ENCODE data around the gene CNPPD1. TPM values are rescaled to one million over a fixed set of nuclear protein-coding genes. Genes with fewer than 3 reads are reported as not detected.
A peak's percentile ranks its signal among the peaks of the same experiment; 100 is the strongest.

The CNPPD1 gene
- total RNA-seq, 1 experiment from 2014 or later, result 62.9 TPM

DNA sequence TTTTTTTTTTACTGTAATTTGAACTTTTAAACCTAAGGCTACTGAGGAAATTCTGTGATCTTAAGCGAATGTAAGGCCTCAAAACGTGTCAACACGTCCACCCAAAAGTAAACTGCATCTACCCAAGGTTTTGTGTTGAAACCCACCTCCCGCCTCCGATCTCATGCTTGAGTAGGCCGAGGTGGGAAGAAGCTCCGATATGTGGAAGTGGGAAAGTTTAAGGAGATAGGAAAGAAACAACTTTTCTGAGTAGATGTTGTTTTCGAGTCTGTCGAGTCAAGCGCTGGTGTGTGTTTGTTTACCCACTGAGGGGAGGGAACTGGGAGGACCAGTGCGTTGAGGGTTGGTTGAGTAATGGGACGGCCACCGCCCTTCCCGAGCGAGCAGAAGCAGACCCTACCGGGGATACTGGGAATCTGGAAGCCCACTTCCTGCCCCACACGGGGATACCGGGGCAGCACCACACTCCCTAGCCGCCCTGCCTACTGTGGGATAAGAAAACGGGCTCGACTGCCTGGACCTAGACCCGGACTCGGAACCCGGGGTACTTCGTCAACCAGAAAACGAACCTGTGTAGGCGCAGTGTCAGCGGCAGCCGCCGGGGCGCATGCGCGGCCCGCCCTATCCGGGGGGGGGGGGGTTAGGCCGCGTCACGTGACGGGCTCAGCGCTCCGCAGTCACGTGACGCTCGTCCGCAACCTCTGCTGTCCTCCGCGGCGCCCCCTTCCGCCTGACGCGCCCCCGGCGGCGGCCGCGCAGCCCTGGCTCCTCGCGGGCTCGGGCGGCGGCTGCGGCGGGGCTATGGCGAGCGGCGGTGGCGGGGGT lies 1.0 kb upstream of the CNPPD1 start, which contains the start of gene RETREG2:
Gene RETREG2, plus strand, starts transcription at position 724 of the 825 bp plus-strand sequence. Its CDS starts 78 bp downstream, at position 802.
- H3K27ac Mint-ChIP-seq (ENCODE audit: unreplicated experiment), result peak within 1 kb of the TSS; percentile 89
- no peaks in the 10 kb centered on the region for H3K27me3 Mint-ChIP-seq (ENCODE audit: insufficient read depth, unreplicated experiment)
- Histone ChIP-seq H3K4me3 (ENCODE audit: low read depth, low read length) (peak within 1 kb of the TSS; percentile 93), H3K36me3 (ENCODE audit: control insufficient read depth, insufficient read depth, low read length) (peaks cover 15% of the 10 kb centered on the region), H3K9me3 (no peaks in the 10 kb centered on the region), H3K4me1 (peaks cover 12% of the 10 kb centered on the region), H3K27me3 (replicated peaks; ENCODE audit: control insufficient read depth, insufficient read depth, low read length) (no peaks in the 10 kb centered on the region; the same call in 1 of the 2 replicates)
- TSS peak; percentile 28 for BruUV-seq (replicated peaks)
- ChIA-PET CTCF (interaction anchor here (0.9 to 2.0 kb wide), 2 partner anchors 42 to 117 kb away, joined by 3 to 11 read pairs; no protein-coding TSS in a partner anchor), POLR2A (no interaction called here)
- DNase-seq, result peak; percentile 89 to 90
- peaks cover 38% of the 10 kb centered on the region for H3K36me3 Mint-ChIP-seq (ENCODE audit: insufficient read depth, unreplicated experiment)
- peak; percentile 17 to 38 for TF ChIP-seq CTCF (IDR thresholded peaks at IDR 0.05; ENCODE audit: insufficient read depth in 1 of 2, low read depth in 1 of 2, low read length in 1 of 2, severe bottlenecking in 1 of 2, unreplicated experiment in 1 of 2)
- intact Hi-C loops (cut with micrococcal nuclease; ENCODE audit: unreplicated experiment), result loop anchor here (1.0 to 5.0 kb wide), 3 partner anchors 29 to 100 kb away; partner anchors contain the start of genes ABCB6, DNAJB2 and ZFAND2B
- peaks cover 18% of the 10 kb centered on the region for H3K4me1 Mint-ChIP-seq (ENCODE audit: low read depth, unreplicated experiment)
- peak within 1 kb of the TSS; percentile 90 for H3K4me3 Mint-ChIP-seq (ENCODE audit: unreplicated experiment)
- no peaks in the 10 kb centered on the region for H3K9me3 Mint-ChIP-seq (ENCODE audit: unreplicated experiment)

- Histone ChIP-seq H3K4me1 (peaks cover 17% of the 10 kb centered on the region), H3K36me3 (ENCODE audit: control insufficient read depth, insufficient read depth, low read length) (peaks cover 16% of the 10 kb centered on the region), H3K4me3 (ENCODE audit: low read depth, low read length) (peak overlapping the region; percentile 93), H3K9me3 (no peaks in the 10 kb centered on the region), H3K27me3 (replicated peaks; ENCODE audit: control insufficient read depth, insufficient read depth, low read length) (no peaks in the 10 kb centered on the region; the same call in 1 of the 2 replicates)
- no peak for TF ChIP-seq CTCF (IDR thresholded peaks at IDR 0.05; ENCODE audit: insufficient read depth in 1 of 2, low read depth in 1 of 2, low read length in 1 of 2, severe bottlenecking in 1 of 2, unreplicated experiment in 1 of 2)
- Mint-ChIP-seq H3K9me3 (ENCODE audit: unreplicated experiment) (no peaks in the 10 kb centered on the region), H3K36me3 (ENCODE audit: insufficient read depth, unreplicated experiment) (peaks cover 37% of the 10 kb centered on the region), H3K4me1 (ENCODE audit: low read depth, unreplicated experiment) (peaks cover 25% of the 10 kb centered on the region), H3K4me3 (ENCODE audit: unreplicated experiment) (peak overlapping the region; percentile 90), H3K27me3 (ENCODE audit: insufficient read depth, unreplicated experiment) (no peaks in the 10 kb centered on the region), H3K27ac (ENCODE audit: unreplicated experiment) (peak overlapping the region; percentile 48)
- POLR2A ChIA-PET, result interaction anchor here (0.6 to 1.4 kb wide), 11 partner anchors 12 to 212 kb away, joined by 3 to 13 read pairs (median 6); partner anchors contain the start of genes ABCB6, DNAJB2, DNPEP and GLB1L
- CTCF ChIA-PET, result interaction anchor here (0.6 to 2.0 kb wide), 10 partner anchors 21 to 211 kb away, joined by 3 to 13 read pairs (median 4); partner anchors contain the start of genes ANKZF1, ATG9A and ZFAND2B
- intact Hi-C loops (cut with micrococcal nuclease; ENCODE audit: unreplicated experiment), result loop anchor here (1.0 to 5.0 kb wide), 3 partner anchors 16 to 211 kb away; partner anchors contain the start of genes DNAJB2, DNPEP and NHEJ1
- peak; percentile 68 to 71 for DNase-seq
- BruUV-seq (replicated peaks), result TSS peak; percentile 45
Observed at GRCh38 chr2:219175928-219176817, 552 bp downstream of the CNPPD1 start.
